Superior temporal gyrus (tissue), 1 donor: ENCODE measurements around the gene NEURL1.
"Not testable (repeated sequence)": the region's sequence is repeated elsewhere in the genome, so short reads cannot be mapped to it uniquely, and the experiment has no call there.

Source experiments
- DNase-seq: peaks from one replicate; pipeline ENCODE4 v3.0.0-alpha.2; 2016; ENCODE audit errors: extremely low spot score

Gene NEURL1

DNA sequence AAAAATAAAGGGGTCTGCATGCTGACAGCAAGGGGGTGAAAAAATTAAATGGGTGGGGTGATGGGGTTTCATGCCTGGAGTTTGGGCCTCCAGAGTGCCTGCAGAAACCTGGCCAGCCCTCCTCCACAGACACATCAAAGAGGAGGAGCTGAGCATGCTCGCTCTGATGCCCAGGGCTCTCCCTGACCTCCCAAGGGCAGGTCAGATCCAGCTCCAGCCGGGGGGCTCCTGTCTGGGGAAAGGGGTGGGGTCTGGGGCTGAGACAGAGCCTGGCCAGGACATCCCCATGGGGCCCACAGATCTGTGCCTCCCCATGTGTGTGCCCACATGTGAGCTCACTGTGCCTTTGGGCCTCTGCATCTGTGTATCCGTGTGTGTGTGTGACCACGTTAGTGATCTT lies 33.9 kb upstream of the NEURL1 start:
- no peak for DNase-seq

DNA sequence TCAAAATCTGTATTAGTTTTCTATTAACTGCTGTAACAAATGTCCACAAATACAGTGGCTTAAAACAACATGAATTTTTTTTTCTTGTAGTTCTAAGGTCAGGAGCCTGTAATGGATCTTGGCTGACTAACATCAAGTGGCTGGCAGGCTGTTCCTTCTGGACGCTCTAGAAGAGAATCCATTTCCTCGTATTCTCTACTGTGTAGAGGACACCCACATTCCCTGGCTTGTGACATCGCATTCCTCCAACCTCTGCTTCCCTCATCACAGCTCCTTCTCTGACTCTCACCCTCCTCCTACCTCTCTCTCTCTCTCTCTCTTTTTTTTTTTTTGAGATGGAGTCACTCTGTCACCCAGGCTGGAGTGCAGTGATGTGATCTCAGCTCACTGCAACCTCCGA lies 30.0 kb upstream of the NEURL1 start:
- no peak for DNase-seq

DNA sequence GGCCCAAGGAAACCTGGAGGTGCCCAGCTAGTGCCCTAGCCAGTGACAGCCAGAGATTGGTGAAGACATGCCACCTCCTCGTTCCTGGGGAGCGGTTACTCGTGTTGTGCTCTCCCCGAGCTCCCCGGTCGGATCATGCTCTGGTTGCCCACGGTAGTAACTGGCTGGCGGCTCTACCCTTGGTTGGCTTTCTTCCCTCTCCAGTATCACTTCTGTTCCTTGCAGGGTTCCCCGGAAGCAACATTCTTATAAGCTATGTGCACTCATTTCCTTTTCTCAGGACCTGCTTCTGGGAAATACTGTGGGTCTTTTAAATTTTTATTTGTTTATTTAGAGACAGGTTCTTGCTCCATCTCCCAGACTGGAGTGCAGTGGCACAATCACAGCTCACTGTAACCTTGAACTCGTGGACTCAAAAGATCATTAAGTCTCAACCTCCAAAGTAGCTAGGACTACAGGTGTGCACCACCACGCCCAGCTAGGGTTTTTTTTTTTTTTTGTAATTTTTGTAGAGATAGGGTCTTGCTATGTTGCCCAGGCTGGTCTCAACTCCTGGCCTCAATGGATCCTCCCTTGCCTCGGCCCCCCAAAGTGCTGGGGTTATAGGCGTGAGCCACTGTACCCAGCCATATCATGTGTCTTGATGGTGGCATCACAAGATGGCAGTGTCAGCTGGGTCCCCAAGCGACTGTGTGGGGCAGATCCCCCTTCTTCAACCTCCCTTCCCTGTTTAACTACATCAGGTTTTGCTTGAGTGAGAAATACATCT lies 27.9 kb upstream of the NEURL1 start:
- DNase-seq, result no peak

DNA sequence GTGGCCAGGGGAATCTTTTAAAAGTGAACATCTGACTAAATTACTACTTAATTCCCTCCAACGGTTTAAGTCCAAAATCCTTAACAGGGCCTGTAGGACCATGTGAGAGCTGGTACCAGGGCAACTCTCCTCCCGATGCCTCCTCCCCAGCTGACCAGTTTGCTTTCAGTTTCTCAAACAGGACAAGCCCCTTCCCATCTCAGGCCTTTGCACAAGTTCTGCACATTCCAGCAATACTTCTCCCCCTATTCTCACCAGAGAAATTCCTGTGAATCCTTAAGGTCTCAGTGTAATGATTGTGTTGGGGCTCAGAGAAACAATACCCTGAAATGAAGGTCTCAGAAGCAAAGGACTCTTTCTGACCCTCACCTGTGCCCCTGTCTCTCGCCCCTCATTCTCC lies 26.8 kb upstream of the NEURL1 start:
- DNase-seq, result no peak

DNA sequence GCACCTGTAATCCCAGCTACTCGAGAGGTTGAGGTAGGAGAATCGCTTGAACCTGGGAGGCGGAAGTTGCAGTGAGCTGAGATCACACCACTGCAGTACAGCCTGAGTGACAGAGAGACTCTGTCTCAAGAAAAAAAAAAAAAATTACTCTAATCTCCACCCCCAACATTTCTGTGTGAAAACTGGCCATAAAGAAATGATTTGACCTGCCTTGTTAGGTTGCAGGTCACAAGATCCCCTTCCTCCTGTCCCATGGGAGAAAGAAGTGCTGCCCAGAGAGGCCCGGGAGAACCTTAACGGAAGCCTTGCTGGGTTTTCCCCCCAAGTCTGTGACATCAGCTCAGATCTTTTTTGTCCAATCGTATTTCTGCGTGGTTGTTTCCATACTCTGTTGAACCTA lies 26.1 kb upstream of the NEURL1 start:
- no peak for DNase-seq

DNA sequence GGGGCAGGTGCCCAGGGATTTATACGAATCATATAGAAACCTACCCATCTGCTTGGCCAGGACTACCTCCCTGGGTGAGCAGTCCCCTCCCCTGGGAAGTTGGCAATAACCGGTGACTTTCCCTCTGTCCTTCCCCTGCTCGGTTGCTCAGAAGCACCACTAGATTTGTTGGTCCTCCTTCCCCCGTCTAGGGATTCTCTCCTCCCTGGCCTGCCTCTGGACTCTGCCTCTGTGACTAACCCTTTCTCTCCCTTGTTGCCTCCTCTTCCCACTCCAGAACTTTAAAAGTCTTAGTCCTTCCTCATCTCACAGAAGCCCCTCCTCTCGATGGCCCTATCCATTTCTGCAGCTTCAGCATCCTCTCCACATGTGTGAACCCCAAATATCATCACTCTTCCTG lies 24.3 kb upstream of the NEURL1 start:
- no peak for DNase-seq

DNA sequence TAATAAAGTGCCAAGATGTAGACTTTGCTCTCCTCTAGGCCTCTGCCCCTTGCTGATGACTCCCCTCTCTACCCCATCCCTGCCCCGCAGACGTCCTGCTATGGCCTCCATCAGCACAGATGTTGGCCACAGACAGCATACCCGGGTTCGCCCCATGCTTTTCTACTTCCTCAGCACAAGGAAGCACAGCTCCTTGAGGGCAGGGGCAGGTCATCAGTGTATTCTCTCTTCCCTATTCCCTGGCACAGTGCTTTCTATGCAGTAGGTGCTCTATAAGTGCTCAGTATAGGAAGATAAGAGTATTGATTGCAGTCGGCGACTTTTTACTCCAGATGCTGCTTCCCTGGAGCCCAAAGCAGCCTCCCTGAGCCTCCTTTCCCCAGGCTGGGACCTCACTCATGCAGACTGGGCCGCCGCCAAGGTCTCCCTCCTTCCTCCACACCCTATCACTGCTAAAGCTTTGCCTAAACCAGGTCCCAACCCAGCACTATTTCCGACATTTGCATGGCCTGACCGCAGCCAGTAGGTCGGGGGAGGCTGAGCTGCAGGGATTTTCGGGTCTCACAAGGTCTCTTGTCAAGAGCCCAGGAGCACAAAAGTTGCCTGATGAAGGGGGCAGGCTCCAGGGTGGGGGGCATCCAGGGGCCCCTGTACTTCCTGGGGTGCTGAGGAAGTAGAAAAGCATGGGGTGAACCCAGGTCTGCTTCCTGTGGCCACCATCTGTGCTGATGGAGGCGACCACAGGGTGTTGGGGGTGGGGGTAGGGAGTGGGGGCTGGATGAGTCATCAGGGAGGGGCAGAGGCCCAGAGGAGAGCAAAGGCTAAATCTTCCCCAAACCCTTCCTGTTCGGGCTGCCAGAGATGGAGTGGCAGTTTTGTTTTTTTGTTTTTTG lies 22.5 kb upstream of the NEURL1 start:
- no peak for DNase-seq

DNA sequence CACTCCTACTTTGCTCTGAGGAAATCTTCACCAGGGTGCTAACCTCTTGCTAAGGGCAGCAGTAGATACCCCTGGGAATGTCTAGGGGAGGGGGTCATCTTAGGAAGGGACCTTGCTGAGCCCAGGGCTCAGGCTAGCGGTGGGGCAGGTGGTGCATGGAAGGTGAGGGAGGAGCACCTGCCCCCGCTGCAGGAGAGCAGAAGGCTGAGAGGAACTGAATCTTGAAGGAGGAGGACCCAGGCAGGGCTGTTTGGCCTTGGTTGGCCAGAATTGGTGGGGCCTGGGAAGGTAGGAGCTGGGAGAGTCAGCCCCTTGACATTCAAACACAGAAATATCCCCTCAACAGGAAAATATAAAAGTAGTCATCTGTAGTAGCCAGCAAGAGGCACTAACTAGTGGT lies 21.5 kb upstream of the NEURL1 start:
- DNase-seq, result no peak

DNA sequence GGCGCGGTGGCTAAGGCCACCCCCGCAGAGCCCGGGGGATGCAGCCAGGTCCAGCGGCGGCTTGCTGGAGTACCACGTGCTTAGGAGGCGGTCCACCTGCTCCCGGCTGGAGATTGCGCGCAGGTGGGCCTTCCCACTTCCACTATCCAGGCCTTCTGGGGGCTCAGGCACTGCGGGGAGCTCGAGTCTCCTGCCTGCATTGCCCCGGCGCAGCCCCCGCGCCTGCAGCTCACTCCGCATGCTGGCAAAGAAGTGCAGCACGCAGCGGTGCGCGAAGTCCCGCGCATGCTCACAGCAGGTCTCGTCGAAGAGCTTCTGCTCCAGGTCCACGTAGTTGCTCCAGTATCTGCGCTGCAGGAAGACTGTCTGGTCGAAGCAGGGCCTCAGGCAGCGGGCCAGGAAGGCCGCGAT lies 20.2 kb upstream of the NEURL1 start:
- DNase-seq, result no peak

DNA sequence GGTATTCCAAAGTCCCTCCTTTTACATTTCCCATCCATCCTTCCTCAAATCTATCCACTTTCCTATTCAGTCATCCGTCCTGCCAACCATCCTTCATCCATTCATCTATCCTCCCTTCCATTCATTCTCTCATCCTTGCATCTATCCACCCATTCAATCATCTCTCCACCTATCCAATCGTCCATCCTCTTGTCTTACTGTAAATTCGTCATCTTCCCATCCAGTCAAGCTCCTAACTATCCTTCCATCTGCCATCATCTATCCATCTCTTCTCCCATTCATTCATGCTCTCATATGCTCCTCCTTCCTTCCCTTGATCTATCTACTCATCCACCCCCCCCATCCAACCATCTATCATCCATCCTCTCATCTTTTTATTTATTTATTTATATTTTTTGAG lies 19.4 kb upstream of the NEURL1 start:
- DNase-seq, result no peak

DNA sequence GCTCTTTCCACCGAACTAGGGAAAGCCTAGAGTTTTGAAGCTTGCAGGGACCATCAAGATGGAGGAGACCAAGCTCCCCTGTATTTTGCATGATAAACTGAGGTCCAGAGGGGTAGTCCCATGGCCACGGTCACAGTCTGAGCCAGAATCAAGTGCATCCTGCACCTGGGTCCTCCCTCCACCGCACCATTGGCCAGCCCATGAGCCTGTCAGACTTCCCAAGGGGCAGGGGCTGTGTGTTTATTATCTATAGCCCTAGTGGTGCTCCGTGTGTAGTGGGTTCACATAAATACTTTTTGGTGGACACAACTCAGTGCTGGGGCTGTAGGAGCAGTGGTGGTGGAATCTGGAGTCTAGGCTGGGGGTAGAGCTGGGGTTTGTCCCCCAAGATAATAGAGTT lies 18.1 kb upstream of the NEURL1 start:
- no peak for DNase-seq

DNA sequence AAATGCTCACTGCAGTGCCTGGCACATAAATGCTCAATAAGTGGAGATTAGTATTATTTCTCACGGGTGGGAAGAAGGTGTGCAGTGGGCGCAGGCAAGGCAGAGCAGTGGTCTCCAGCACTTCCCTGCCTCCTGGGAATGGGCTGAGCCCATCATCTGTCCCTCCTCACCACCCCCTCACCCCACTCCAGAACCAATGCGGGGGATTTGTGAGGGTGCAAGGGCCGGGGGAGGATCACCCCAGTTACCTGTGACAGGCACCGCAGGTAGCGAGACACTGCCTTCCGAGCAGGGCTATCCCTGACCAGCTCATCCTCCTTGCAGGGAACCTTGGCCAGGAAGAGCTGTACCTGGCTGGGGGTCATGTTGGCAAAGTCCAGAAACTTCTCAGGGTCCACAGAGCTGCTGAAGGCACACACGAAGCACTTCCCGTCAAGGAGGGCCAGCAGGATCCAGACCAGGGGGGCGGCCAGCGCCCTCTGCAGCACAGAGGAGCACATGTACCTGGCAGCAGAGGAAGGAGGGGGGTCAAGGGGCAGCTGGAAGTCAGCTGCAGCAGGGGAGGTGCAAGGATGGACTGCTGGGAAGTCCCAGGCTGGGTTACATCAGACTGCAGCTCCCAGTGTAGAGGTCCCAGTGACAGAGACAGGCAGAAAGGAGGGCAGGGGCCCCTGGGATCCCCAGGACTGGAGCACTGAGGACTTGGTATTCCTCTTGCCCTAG lies 17.3 kb upstream of the NEURL1 start:
- no peak for DNase-seq

DNA sequence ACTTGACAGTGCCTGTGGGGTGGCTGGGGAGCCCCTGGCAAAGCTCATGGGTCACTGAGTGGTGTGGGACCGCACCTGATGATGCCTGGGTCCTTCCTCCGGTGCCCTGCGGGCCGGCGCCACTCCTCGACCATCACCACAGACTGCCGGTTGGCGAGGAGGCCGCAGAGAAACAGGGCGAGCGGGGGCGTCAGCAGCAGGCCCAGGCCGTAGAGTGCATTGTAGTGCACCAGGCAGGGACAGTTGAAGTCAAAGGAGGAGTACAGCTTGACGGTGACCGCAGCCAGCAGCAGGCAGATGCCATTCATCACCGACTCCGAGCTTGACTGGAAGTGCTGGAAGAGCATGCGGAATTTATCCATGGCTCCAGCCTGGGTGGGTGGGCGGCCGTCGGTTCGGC lies 14.8 kb upstream of the NEURL1 start:
- no peak for DNase-seq

DNA sequence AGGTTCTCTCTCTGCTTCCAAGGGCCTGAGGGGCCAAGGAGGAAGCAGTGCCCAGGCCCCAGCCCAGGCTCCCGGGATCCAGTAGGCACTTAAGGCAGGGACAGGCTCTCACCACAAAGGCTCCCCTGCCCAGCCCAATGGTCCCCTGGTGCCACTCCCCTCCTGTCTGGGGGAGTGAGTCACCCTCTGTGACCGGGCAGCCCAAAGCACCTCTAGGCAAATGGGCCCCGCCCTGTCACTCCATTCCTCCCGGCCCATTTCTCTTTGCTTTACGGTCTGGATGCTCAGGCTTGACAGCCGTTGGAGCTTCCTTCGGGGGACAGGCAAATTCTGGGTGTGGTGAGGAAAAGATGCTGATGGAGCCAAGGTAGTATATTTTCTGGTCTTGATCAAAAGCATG lies 14.4 kb upstream of the NEURL1 start, which contains the start of gene CALHM3:
Gene CALHM3 (minus strand): TSS at position 106 of the 400 bp plus-strand sequence. CDS start 208 bp downstream, outside the sequence.
- no peak for DNase-seq

DNA sequence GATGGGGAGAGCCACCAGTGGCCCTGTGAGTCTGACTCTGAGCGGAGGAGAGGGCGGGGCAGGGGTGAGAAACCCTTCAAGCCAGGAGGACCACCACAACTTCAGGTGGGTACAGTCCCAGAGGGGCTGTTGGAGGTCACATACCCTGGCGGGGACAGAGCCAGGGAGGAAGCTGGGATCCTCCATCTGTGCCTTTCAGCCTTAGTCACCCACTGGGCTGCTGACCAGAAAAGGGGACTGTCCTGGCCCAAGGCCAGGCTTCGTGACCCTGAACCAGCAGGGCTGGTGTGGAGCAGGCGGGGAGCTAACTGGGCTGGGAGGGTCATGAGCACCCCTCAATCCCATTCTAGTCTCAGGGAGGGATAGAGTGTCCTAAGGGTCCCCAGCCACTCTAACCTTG lies 13.0 kb upstream of the NEURL1 start:
- no peak for DNase-seq

DNA sequence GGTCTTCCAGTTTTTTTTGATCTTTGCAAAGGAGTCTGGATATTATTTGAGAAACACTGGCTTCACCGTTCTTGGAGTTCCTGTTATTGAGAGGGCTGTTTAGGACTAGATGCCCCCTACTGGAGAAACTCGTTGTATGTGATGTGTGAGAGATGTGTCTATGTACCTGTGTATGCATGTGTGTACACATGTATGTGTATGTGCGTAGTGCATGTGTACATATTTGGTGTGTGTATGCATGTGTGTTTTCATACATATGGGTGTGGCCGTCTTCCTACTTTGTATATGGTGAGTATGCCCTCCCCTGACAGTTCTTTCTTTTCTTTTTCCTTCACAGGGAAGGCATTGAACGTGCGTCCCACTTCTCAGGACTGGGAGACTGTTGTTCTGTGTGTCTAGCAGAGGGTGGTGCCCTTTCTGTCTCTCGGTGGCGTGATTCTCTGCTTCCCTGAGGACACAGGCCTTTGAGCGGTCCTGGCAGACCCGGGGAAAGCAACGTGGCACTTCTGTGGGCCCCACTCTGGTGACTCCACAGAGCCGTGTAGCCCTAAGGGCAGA lies 11.5 kb upstream of the NEURL1 start:
- peak; percentile 55 for DNase-seq

DNA sequence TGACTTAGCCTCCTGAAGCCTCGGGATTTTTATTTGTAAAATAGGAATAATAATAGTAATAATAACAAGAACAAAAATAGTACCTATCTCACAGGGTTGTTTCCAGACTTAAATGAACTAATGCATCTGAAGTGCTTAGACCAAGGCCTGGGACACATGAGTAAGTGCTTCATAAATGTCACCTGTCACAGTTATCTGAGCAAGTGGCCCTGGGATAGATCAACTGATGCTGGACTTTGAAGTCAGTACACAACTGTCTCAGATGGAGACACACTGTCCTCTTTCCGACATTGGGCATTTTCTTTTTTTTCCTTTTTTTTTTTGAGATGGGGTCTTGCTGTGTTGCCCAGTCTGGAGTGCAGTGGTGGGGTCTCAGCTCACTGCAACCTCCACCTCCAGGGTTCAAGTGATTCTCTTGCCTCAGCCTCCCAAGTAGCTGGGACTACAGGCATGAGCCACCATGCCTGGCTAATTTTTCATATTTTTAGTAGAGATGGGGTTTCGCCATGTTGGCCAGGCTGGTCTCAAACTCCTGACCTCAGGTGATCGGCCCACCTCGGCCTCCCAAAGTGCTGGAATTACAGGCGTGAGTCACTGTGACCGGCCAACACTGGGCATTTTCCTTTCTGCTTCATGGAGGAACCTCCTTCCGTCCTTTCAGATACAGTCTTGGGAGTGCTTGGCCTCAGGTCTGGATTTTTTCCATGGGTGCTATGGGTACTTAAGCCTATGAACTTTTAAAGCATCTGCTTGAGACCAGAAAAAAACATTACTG lies 6.7 kb upstream of the NEURL1 start:
- not testable (repeated sequence) for DNase-seq

DNA sequence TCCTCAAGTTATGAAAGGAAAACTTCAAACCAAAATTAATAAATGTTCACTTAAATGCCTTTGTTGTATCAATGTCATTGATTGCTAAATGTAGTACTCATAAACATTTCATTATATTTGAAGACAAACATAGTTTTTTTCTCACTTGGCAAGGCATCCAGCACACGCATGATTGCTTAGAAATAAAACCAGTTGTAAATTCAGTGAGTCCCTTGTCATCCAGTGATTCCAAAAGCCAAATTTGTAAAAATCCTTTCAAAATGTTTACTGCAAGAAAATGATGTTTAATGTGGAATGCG lies 6.1 kb upstream of the NEURL1 start:
- no peak for DNase-seq

DNA sequence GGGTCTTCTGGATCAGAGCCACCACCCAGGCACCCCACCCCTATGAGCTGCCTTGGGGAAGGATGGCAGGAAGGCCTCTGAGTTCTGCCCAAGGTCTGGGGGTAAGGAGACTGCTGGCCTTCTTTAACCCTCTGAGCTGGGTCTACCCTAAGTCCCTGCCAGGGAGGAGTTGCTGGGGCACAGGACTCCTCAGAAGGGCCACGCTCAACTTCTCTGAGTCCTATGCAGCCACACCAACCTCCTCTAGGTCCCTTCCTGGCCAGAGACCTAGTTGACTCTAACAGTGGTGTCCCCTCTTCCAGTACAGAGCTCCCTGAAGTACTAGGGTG lies 2.6 kb upstream of the NEURL1 start:
- DNase-seq, result no peak

DNA sequence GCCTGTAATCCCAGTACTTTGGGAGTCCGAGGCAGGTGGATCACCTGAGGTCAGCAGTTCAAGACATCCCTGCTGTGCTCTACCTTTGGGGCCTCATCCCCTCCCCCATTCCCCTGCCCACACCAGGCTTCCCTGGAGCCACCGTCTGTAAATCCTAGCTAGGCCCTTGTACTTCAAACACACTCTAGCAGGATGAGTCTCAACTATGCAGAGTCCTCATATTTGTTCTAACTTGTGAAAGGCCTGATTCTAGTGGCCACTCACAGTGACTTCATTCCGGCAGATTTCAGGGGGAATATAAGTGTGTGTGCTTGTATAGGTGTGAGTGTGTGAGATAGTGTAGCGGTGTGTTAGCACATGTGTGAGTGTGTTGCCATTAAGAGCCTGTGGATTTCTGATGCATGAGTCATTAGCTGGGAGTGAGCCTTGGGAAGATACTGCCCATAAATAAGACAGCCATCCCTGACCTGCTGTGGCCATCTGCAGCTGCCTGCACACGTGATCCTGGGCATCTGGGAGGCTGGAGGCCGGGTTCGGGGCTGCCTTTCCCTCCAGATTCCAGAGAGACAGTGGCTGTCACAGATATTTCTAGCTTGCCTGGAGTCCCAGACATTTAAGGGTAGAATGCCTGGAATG lies 1.7 kb upstream of the NEURL1 start:
- DNase-seq, result peak; percentile 13

DNA sequence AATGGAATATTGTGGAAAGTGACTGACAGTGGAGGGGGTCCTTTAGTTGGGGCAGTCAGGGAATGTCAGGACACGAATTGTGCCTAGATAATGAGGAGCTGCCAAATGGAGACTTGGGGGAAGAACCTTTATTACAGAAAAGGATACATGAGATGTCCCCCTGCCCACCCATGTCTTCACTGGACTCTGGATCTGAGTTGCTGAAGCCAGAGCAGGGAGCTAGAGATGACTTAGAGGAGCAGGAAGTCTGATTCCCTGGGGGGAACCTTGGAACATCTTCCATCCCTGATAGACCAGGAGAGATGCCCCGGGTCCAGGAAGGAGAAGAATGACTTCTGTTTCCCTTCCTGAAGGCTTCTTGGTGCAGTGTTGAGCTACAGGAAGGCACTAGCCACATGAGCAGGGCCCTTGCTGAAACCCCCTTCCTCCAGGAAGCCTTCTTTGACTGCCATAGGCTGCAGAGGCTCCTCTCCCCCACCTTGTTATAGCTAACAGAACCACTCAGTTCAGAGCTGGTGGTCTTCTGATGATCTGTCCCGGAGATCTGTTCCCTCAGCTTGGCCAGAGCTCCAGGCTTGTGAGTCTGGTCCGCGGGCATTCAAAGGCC lies 747 bp upstream of the NEURL1 start:
- no peak for DNase-seq
